Activated CD4-positive, alpha-beta memory T cell treated with anti-CD3 and anti-CD28 coated beads, Interleukin-2, amount 10 ng/mL, durations not matched to agents 7 days and 5 days (primary cell): Measurements from ENCODE around the gene FAM114A1. TPM values are rescaled to one million over a fixed set of nuclear protein-coding genes. Genes with fewer than 3 reads are reported as not detected.

ENCODE experiments used
- CTCF ChIA-PET: fragments of 350-600 bp; sonication (Branson Sonifier 250); formaldehyde crosslinking; loops from one replicate; lab custom pipeline; 2021; ENCODE audit warnings: antibody characterized with exemption, inconsistent platforms; lab: Charles Lee
- POLR2A ChIA-PET: fragments of 350-600 bp; sonication (Branson Sonifier 250); formaldehyde crosslinking; loops from one replicate; lab custom pipeline; 2021; ENCODE audit warnings: antibody characterized with exemption; lab: Charles Lee
- DNase-seq: peaks from one replicate; pipeline ENCODE4 v3.0.0-alpha.2; 2020
- H3K27ac Mint-ChIP-seq: one replicate; pipeline ENCODE4 v1.8.0; 2021; ENCODE audit warnings: mild to moderate bottlenecking, mixed read lengths
- H3K27me3 Mint-ChIP-seq: one replicate; pipeline ENCODE4 v1.8.0; 2021; ENCODE audit warnings: mixed read lengths
- H3K36me3 Mint-ChIP-seq: one replicate; pipeline ENCODE4 v1.8.0; 2021; ENCODE audit warnings: low read depth, mixed read lengths
- H3K4me1 Mint-ChIP-seq: one replicate; pipeline ENCODE4 v1.8.0; 2021; ENCODE audit warnings: mixed read lengths
- H3K4me3 Mint-ChIP-seq: one replicate; pipeline ENCODE4 v1.8.0; 2021; ENCODE audit warnings: mild to moderate bottlenecking, mixed read lengths
- H3K9me3 Mint-ChIP-seq: one replicate; pipeline ENCODE4 v1.8.0; 2021; ENCODE audit warnings: mixed read lengths
- total RNA-seq, 2 experiments: library from RNA; stranded (reverse); gene quantifications; one replicate each; pipeline ENCODE4 v1.2.3, GENCODE V29; 2021

The FAM114A1 gene
- total RNA-seq, 2 experiments from 2014 or later, result 0.18 to 0.33 TPM

DNA sequence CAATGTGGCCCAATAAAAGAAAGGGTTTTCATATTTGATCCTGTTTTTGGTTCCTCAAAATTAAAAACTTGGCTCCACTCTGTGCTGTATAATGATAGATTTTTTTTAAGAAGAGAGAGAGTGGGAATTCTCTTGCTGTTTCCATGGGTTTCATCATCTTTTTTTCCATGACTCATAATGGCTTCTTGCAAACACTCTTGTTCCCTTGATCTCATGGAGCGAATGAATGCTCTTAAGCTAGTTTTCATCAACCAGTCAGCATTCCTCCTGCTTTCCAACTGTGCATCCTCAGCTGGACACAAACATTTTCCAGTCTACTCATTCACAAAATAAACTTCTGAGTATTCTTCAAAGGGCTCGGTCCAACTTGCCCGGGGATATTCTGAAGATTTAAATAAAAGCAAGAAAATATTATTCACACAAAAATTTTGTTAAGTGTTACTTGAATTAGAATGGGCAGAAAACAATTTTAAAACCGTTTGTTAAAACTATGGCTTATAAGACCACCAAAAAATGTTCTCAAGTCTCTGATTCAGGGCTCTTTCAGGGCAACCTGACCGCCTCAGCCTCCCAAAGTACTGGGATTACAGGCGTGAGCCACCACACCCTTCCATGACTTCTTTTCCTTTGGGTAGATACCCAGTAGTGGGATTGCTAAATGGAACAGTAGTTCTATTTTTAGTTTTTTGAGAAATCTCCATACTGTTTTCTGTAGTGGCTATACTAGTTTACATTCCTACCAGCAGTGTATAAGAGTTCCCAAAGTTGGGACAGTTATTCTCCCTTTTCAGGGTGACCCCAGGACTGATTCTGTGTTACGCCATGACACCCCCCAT lies 99.9 kb downstream of the FAM114A1 start:
- POLR2A ChIA-PET, result no interaction called here

DNA sequence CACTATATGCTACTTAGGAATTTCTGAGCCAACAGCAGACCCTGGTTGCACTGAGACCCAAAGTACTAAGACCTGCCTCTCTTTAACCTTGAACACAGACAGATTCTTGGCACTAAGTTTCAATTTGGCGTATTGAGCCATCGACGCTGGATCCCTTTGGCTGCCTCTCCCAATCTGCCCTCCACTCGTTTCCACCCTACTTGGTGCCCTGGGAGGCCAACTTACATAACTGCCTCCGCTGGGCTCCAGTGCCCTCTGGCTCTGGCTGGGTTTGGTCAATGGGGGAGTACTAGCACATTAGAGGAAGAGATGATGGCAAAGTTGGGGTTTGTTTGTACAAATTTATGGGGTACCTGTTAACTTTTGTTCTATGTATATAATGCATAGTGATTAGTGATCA lies 101.1 kb downstream of the FAM114A1 start:
- DNase-seq, result no peak
- Mint-ChIP-seq H3K9me3 (peaks cover 2% of the 10 kb centered on the region), H3K4me3 (no peak overlapping the region), H3K36me3 (peaks cover 67% of the 10 kb centered on the region), H3K27ac (no peak overlapping the region), H3K4me1 (peaks cover 3% of the 10 kb centered on the region), H3K27me3 (no peaks in the 10 kb centered on the region)
- CTCF ChIA-PET, result no interaction called here
- POLR2A ChIA-PET, result no interaction called here

More for the DNA sequence above, 99.9 kb downstream of the FAM114A1 start:
- peaks cover 3% of the 10 kb centered on the region for H3K4me1 Mint-ChIP-seq
- peaks cover 2% of the 10 kb centered on the region for H3K9me3 Mint-ChIP-seq
- H3K27me3 Mint-ChIP-seq, result no peaks in the 10 kb centered on the region
- no peak overlapping the region for H3K4me3 Mint-ChIP-seq
- peaks cover 74% of the 10 kb centered on the region for H3K36me3 Mint-ChIP-seq
- no peak for DNase-seq
- no peak overlapping the region for H3K27ac Mint-ChIP-seq
- CTCF ChIA-PET, result no interaction called here

DNA sequence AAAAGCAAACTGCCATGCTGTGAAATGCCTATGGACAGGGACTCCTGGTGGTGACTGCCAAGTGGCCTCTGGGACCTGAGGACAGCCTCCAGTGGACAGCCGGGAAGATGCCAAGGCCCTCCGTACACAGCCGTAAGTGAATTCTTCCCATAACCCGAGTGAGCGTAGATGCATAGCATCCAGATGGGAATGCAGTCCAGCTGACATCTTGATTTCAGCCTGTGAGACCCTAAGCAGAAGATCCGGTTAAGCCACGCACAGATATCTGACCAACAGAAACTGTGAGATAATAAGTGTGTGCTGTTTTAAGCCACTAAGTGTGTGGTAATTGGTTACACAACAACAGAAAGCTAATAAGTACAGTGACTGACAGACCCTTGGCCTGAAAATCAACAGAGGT lies 108.7 kb downstream of the FAM114A1 start:
- POLR2A ChIA-PET, result no interaction called here
- H3K36me3 Mint-ChIP-seq, result peaks cover 39% of the 10 kb centered on the region
- H3K4me1 Mint-ChIP-seq, result peaks cover 11% of the 10 kb centered on the region
- no peak overlapping the region for H3K27ac Mint-ChIP-seq
- no peaks in the 10 kb centered on the region for H3K9me3 Mint-ChIP-seq
- CTCF ChIA-PET, result no interaction called here
- H3K4me3 Mint-ChIP-seq, result no peak overlapping the region
- DNase-seq, result no peak
- H3K27me3 Mint-ChIP-seq, result no peaks in the 10 kb centered on the region

DNA sequence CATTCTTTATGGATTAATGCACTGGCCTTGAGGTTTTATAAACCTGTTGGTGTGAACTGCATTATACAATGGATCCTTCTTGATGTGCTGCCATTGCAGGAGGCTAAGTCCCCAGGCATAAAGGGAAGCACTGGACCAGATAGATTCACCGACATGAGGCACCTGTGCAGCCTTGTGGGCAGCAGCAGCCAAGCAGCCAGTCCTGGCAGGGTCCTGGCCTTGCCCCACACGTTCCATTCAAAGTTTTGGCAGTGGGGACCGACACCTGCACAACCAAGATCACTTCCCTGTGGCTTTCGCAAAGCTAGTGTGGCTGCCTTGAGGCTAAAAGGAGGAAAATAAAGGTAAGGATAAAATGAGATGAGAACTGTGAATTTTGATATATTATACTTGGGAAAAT lies 111.5 kb downstream of the FAM114A1 start:
- Mint-ChIP-seq H3K27ac (no peak overlapping the region), H3K27me3 (no peaks in the 10 kb centered on the region), H3K4me3 (no peak overlapping the region), H3K4me1 (peaks cover 34% of the 10 kb centered on the region), H3K9me3 (no peaks in the 10 kb centered on the region), H3K36me3 (peaks cover 66% of the 10 kb centered on the region)
- POLR2A ChIA-PET, result interaction anchor here (0.6 kb wide), 1 partner anchor 13 kb away, joined by 3 read pairs; no protein-coding TSS in a partner anchor
- DNase-seq, result no peak
- CTCF ChIA-PET, result interaction anchor here (1.0 to 1.4 kb wide), 2 partner anchors 52 to 93 kb away, joined by 3 to 4 read pairs; no protein-coding TSS in a partner anchor

DNA sequence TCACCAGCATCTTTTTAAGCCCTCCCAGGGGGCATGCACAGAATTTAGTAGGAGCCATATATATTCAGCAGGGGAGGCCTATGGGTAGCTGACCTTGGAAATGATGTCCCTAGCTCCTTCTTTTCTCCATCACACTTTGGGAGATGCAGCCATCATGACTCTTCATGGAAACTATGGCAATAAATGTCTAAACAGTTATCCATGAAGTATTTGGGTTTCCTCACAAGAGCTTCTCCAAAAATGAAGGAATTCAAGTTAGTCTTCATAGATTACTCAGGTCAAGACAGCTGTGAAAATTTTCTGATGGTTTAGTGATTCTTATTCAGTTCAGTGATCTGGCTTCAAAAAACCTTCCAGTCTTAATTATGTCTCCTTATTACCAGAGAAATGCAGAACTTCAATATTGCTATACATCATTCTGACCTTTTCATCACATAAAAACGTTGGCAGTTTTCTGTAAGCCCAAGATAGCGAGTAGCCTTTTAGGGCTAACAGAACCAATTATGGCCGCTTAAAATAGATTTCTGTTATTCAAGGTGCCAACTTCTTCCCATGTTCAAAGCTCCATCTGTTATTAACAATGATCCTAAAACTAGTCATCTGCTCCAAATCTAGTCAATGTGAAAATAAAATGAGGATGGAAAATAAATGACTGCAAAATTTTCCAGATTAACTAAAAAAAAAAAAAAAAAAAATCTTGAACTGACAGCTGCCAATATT lies 112.1 kb downstream of the FAM114A1 start:
- no peak overlapping the region for H3K4me3 Mint-ChIP-seq
- H3K36me3 Mint-ChIP-seq, result peaks cover 70% of the 10 kb centered on the region
- H3K27me3 Mint-ChIP-seq, result no peaks in the 10 kb centered on the region
- ChIA-PET CTCF (interaction anchor here (0.6 to 1.4 kb wide), 3 partner anchors 23 to 92 kb away, joined by 3 to 4 read pairs (median 3); no protein-coding TSS in a partner anchor), POLR2A (interaction anchor here (0.6 kb wide), 1 partner anchor 12 kb away, joined by 3 read pairs; no protein-coding TSS in a partner anchor)
- no peak overlapping the region for H3K27ac Mint-ChIP-seq
- peaks cover 39% of the 10 kb centered on the region for H3K4me1 Mint-ChIP-seq
- no peaks in the 10 kb centered on the region for H3K9me3 Mint-ChIP-seq
- DNase-seq, result no peak

DNA sequence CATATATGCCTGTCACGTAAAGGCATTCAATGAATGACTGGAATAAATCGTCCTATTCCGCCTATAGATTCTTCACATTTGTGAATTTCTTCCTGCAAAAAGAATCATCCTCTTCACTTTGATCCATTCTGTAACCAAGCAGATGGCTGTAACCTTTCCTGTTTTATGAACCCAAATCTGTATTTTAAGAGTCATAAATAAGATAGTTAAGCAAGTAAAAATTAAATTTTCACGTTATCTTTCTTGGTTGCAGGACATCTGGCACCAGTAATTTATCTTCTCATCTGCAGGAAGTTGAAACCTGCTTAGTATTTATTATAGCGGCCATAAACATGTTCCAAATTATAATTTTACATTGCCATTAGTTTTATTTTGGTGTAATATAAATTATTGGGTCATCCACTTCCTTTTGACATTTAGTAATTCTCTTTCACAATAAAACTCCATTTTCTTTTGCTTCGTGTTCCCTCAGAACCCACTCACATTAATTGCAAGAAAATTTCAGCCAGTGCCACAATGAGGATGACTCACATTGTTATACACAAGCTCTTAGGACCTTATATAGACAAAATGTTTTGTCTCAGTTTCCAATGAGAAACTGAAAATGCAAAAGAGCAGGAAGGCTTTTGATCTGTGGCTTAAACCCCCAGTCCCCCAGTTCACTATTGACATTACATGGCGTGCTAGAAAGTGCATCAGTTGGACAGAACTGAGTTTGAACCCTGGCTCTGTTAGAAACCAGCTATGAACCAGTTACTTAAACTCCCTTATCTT lies 113.5 kb downstream of the FAM114A1 start:
- peak; percentile 22 for DNase-seq
- peaks cover 69% of the 10 kb centered on the region for H3K36me3 Mint-ChIP-seq
- H3K4me1 Mint-ChIP-seq, result peaks cover 51% of the 10 kb centered on the region
- H3K9me3 Mint-ChIP-seq, result no peaks in the 10 kb centered on the region
- no peaks in the 10 kb centered on the region for H3K27me3 Mint-ChIP-seq
- CTCF ChIA-PET, result no interaction called here
- H3K4me3 Mint-ChIP-seq, result peak overlapping the region; percentile 16
- H3K27ac Mint-ChIP-seq, result peak overlapping the region; percentile 70
- POLR2A ChIA-PET, result interaction anchor here (0.8 to 1.8 kb wide), 3 partner anchors 9 to 63 kb away, joined by 3 to 5 read pairs (median 3); no protein-coding TSS in a partner anchor

DNA sequence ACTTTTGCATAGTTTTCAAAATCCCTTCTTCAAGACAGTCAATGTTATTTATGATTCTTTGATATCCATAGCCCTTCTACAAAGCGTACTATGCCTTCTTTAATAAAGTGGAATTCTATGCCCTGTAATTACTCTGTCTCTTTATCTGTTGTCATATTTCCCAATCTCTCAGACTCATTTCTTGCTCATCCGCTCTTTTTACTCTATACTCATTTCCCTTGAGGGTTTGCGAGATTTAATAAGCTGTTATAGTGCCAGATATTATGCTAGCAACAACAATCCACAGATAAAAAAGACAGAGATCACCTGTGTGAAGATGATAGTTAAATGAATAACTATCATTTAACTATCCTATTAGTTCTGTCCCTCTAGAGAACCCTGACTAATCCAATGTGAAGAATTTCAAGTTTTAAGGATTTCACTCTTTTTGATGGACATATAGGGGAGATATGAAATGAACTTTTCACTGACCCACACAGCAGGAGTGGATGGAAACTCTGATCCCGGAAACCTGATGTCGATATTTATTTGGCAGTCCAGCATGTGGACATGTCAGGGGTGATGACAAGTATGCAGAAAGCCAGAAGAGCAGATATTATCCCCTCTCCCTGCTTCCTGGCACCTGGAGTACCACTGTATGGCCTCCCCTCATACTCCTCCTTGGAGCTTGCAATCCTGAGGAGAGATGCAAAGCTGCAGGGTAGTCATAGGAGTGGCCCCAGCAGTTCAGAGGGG lies 114.9 kb downstream of the FAM114A1 start:
- Mint-ChIP-seq H3K36me3 (peaks cover 68% of the 10 kb centered on the region), H3K27ac (peak overlapping the region; percentile 2), H3K27me3 (no peaks in the 10 kb centered on the region), H3K4me3 (no peak overlapping the region), H3K4me1 (peaks cover 62% of the 10 kb centered on the region), H3K9me3 (no peaks in the 10 kb centered on the region)
- DNase-seq, result no peak
- ChIA-PET POLR2A (interaction anchor here (1.4 to 1.8 kb wide), 2 partner anchors 8 to 62 kb away, joined by 3 to 5 read pairs; no protein-coding TSS in a partner anchor), CTCF (no interaction called here)

DNA sequence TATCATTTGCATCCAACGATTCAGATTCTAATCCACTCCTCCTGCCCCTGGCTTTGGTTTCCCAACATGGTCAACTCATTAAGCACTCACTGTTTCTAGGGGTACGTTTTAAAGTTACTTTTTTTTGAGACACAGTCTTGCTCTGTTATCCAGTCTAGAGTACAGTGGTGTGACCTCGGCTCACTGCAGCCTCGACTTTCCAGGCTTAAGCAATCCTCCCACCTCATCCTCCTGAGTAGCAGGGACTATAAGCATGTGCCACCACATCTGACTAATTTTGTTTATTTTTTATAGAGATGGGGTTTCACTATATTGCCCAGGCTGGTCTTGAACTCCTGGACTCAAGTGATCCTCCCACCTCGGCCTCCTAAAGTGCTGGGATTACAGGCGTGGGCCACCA lies 115.7 kb downstream of the FAM114A1 start:
- peaks cover 68% of the 10 kb centered on the region for H3K4me1 Mint-ChIP-seq
- no peak for DNase-seq
- no peaks in the 10 kb centered on the region for H3K9me3 Mint-ChIP-seq
- CTCF ChIA-PET, result no interaction called here
- POLR2A ChIA-PET, result interaction anchor here (1.4 to 2.8 kb wide), 2 partner anchors 25 to 47 kb away, joined by 4 to 13 read pairs; no protein-coding TSS in a partner anchor
- H3K4me3 Mint-ChIP-seq, result no peak overlapping the region
- H3K27ac Mint-ChIP-seq, result no peak overlapping the region
- peaks cover 67% of the 10 kb centered on the region for H3K36me3 Mint-ChIP-seq
- H3K27me3 Mint-ChIP-seq, result no peaks in the 10 kb centered on the region

DNA sequence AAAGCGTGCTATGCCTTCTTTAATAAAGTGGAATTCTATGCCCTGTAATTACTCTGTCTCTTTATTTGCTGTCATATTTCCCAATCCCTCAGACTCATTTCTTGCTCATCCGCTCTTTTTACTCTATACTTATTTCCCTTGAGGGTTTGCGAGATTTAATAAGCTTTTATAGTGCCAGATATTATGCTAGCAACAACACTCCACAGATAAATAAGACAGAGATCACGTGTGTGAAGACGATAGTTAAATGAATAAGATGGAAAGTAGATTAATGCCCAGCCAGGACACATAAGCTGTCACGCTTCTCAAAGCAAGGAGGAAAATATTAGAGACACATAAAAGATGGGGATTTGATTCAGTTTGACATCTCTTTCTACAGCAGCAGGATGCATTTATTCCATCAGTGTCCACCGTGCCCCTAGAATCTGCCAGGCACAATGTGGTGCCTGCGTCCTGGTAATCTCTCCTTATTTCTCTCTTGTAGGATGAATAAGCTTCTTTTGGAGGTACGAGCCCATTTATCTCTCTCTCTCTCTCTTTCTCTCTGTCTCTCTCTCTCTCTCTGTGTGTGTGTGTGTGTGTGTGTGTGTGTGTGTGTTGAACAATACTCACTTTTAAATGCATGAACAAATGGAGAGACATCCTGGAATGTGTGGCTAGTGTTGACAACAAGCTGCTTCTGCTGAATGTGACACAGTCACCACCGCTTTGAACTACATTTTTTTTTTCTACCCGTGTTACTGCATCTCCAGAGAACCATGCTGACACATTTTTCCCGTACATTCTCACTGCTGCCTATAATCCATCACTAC lies 116.4 kb downstream of the FAM114A1 start:
- no peaks in the 10 kb centered on the region for H3K27me3 Mint-ChIP-seq
- peaks cover 75% of the 10 kb centered on the region for H3K4me1 Mint-ChIP-seq
- CTCF ChIA-PET, result interaction anchor here (1.1 to 2.1 kb wide), 2 partner anchors 81 to 123 kb away, joined by 3 to 7 read pairs; no protein-coding TSS in a partner anchor
- no peak for DNase-seq
- peaks cover 67% of the 10 kb centered on the region for H3K36me3 Mint-ChIP-seq
- H3K27ac Mint-ChIP-seq, result peak overlapping the region; percentile 83
- no peaks in the 10 kb centered on the region for H3K9me3 Mint-ChIP-seq
- H3K4me3 Mint-ChIP-seq, result peak overlapping the region; percentile 31
- POLR2A ChIA-PET, result interaction anchor here (0.8 to 2.8 kb wide), 4 partner anchors 25 to 48 kb away, joined by 4 to 13 read pairs (median 8); partner anchors contain the start of gene TMEM156

DNA sequence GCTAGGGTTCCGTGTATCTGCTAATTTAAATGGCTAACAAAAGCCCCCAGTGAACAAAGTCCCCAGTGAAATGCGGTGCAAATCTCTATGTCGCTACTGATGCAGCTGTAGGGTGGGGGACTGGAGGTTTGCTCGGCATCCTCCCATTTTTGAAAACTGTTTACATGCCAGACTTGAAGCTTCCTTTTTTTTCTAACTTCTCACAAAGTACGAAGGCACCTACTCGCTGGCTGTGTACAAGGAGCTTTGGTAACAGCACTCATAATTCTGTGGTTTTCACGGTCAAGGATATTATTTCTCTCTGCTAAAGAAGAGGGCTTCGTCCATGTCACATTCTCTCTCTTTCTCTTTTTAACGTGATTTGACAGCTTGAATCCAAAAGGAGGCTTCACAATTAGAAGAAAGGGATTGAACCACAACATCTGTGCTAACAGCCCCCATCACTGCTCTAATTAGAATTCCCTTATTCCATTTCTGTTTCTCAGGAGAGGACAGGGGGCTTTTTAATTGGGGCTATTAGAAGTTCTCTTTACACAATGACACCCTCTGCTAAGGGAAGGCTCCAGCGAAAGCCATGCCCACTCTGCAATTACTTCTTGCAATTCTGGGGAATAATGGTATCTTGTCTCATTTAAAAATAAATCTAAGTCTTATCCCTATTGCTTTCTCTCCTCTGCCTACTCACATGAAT lies 117.9 kb downstream of the FAM114A1 start:
- no peak for DNase-seq
- H3K27me3 Mint-ChIP-seq, result no peaks in the 10 kb centered on the region
- POLR2A ChIA-PET, result interaction anchor here (0.8 to 3.2 kb wide), 8 partner anchors 27 to 63 kb away, joined by 3 to 16 read pairs (median 6); partner anchors contain the start of gene TMEM156
- H3K36me3 Mint-ChIP-seq, result peaks cover 73% of the 10 kb centered on the region
- no peaks in the 10 kb centered on the region for H3K9me3 Mint-ChIP-seq
- peak overlapping the region; percentile 77 for H3K27ac Mint-ChIP-seq
- peak overlapping the region; percentile 50 for H3K4me3 Mint-ChIP-seq
- CTCF ChIA-PET, result interaction anchor here (0.5 to 2.1 kb wide), 7 partner anchors 45 to 1134 kb away, joined by 3 to 7 read pairs (median 4); no protein-coding TSS in a partner anchor
- H3K4me1 Mint-ChIP-seq, result peaks cover 74% of the 10 kb centered on the region
